NCI-H146 treated with DMSO at 0.1 percent for 48 hours (cell line): ENCODE results near the gene ACTG1.

Experiments
- DNase-seq: peaks from one replicate; lab custom pipeline; 2025; ENCODE audit not compliant: unreplicated experiment; lab: John Stamatoyannopoulos, UW

The ACTG1 gene

DNA sequence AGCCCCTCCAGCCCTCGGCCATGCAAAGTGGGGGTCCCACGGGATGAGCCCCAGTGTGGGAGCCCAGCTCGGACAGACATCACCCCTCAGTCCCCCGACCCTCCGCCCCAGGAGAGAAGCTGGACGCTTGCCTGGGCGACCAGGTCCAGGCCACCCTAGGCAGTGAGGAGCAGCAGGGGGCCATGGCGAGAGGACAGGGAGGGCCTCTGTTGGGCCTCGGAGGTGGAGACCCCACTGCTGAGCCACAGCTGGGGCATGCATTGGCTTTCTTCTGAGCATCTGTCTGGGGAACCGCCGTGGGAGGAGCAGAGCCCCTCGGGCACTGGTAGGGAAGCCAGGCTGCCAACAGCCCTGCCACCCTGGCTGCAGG, 13.0 kb downstream of the ACTG1 start:
- no peak for DNase-seq

- DNase-seq: no peak
Measured at GRCh38 chr17:81498953-81499600, 13.5 kb downstream of the ACTG1 start.

DNA sequence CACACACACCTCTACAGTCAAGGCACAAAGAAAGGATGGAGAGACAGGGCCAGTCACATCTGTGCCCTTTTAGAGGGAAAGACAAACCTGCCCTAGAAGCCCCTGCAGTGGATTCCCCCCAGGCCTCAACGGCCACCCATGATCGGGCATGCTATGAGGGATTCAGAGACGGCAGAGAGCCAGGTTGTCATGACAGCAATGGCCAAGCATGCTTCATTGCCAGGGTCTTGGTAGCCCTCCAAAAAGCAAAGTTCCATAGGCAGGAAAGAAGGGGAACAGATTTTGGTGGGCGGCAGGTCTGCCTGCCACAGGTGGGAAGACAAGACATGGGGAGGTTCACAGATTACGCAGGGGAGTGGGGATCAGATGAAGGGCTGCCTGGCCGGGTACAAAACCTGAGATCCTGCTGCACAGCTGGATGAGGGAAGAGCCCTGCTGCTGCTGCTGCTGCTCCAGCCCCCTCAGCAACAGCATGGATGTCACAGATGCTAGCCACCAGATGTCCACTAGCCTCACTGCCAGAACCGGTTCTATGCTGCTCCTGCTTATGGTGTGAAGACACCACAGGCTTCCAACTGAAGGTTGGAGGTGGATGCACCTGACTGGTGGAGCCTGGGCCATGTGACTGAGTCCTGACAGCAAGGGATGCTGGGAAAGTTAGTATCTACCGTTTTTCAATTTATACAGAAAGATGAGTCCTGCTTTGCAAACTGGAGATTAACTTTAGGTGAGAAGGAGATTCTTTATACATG, 17.8 kb downstream of the ACTG1 start:
- DNase-seq: peak; percentile 41

GRCh38 chr17:81493198-81494038, 19.2 kb downstream of the ACTG1 start:
- no peak for DNase-seq

DNA sequence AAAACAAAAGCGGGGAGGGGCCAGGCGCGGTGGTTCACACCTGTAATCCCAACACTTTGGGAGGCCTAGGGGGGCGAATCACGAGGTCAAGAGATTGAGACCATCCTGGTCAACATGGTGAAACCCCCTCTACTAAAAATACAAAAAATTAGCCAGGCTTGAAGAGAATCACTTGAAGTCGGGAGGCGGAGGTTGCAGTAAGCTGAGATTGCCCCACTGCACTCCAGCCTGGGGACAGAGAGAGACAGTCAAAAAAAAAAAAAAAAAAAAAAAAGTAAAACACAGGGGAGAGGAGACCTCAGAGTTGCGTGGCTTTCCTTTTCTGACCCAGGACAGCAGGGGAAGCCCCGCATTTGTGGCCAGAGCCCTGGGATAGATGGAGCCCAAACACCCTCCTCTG, 19.9 kb downstream of the ACTG1 start:
- DNase-seq: no peak

DNA sequence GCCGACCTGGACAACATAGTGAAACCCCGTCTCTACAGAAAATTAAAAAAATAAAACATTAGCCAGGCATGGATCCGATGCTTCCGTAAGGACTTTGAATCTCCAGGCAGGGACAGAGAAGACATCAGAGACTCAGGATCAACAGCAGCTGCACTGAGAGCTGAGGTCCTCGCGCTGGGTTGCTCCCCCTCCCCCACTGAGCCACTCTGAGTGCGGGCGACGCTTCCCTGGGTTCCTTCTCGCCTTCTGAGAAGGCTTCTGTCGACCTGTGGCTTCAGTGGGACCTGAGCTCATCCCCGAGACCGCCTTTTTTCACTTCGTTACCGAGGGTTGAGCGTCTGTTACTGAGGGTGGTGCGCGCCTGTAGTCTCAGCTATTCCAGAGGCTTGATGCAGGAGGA, 20.4 kb downstream of the ACTG1 start:
- no peak for DNase-seq

GRCh38 chr17:81491761-81492160, 20.8 kb downstream of the ACTG1 start:
- DNase-seq: no peak

GRCh38 chr17:81491181-81491581, 21.4 kb downstream of the ACTG1 start:
- no peak for DNase-seq

GRCh38 chr17:81489998-81490992, 22.3 kb downstream of the ACTG1 start:
- DNase-seq: no peak

GRCh38 chr17:81489012-81489997, 23.3 kb downstream of the ACTG1 start:
- DNase-seq: no peak

DNA sequence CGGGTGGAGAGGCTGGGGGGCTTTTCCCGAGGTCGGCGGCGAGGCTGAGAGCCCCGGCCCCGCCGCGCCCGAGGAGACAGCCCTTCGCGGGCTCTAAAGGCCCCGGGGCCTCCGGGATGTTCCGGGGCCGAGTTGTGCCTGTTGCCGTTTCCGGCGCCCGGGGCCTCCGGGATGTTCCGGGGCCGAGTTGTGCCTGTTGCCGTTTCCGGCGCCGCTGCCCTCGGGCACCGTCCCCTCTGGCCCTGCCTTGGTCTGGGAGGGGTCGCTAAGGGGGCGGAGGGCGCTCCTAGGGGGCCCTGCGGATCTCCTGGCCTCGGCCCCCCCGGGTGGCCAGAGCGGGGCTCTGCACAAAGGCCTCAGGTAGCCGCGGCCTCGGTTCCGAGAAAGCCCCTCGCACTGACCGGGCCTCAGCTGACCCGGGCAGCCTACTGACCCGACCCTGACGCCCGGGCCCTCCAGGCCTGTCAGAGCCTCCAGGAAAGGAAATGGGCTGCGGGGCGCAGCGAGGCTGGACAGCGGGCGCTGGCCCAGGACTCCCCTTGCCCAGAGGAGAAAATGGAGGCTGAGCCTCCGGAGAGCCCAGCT, 24.2 kb downstream of the ACTG1 start:
- DNase-seq: no peak

- DNase-seq: peak; percentile 58
Measured at GRCh38 chr17:81487487-81488275, 24.9 kb downstream of the ACTG1 start.

DNA sequence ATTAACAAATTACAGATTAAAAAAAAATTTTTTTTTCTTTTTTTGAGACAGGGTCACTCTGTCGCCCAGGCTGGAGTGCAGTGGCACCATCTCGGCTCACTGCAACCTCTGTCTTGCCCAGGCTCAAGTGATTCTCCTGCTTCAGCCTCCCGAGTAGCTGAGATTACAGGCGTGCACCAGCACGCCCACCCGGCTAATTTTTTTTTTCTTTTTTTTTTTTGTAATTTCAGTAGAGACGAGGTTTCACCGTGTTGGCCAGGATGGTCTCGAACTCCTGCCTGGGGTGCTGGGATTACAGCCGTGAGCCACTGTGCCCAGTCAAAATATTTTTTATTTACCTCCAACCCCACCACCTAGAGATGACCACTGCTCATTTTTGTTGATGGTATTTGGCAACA, 25.5 kb downstream of the ACTG1 start:
- no peak for DNase-seq

DNA sequence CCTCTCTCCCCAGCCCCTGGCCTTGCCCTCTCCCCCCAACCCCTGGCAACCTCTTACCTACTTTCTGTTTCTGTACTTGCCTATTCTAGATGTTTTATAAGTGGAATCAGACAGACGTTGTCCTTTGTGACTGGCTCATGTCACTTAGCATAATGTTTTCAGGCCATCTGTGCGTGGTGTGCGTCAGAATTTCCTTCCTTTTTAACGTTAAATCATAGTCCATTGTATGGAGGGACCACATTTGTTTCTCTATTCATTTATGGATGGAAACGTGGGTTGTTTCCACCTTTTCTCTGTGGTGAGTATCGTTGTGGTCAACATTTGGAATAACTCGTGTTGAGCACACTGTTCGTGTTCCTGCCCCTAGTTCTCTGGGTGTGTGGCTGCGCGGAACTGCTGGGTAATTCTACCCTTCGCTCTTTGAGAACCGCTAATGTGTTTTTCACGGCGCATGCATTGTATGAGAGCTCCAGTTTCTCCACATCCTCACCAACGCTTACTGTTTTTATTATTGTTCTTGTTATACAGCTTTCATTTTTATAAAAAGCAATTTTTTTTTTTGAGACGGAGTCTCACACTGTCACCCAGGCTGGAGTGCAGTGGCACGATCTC, 26.3 kb downstream of the ACTG1 start:
- no peak for DNase-seq

- DNase-seq: peak; percentile 30
Measured at GRCh38 chr17:81484195-81484979, 28.2 kb downstream of the ACTG1 start.

- no peak for DNase-seq
Measured at GRCh38 chr17:81483862-81484194, 28.8 kb downstream of the ACTG1 start.
